ENCODE results near the gene RELT.

- TF ChIP-seq CTCF (IDR thresholded peaks at IDR 0.05 in 8 of 11, conservative IDR thresholded peaks at IDR 0.05 in 3 of 11): no peak
- TF ChIP-seq POLR2A (IDR thresholded peaks at IDR 0.05): no peak
- TF ChIP-seq POLR2AphosphoS5 (IDR thresholded peaks at IDR 0.05): no peak
Observed at GRCh38 chr11:73382183-73382582, 6.0 kb downstream of the RELT start.

Measured in spleen (tissue), 7 donors.